ENCODE data around the gene CORO7.

The CORO7 gene

DNA sequence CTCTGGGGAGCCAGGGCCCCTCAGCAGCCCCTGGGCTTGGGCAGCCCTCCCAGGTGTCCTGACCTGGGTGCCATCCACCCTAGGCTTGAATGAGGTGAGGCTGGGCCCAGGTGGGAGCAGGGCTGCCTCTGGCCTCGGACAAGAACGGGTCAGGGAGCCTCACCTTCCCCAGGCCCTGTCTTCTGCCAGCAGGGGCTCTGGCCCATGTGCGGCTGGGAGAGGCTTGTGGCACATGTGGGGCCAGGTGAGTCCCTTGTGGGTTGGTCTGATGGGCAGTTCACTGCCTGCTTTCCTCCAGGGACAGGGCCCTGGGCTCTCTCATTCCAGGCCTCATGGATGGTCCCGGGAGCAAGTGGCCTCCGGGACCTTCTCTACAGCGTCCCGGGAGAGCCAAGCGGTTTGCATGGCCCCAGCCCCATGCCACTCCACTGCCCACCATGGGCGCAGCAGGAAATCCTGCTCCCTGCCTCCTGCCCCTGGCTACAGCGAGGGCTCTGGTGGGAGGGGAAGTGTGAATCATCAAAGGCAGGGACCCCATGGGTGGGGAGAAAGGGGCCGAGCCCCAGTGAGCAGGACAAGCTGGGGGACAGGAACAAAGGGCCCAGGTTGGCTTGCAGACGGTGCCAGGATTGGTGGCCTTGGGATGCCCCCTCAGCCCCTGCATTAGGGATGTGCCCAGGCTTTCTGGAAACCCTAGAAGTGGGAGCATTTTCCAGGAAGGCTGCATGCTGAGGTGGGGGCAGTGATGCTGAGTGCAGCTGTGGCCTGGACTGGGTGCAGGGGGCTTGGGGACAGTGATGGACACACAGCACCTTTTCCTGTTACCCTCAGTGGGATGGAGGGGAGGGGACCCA lies 32.6 kb downstream of the CORO7 start:
- no peak for DNase-seq (ENCODE audit: low spot score)

- no peak for DNase-seq (ENCODE audit: low spot score)
Measured at GRCh38 chr16:4382795-4383357, 33.5 kb downstream of the CORO7 start.

- DNase-seq (ENCODE audit: low spot score): no peak
Measured at GRCh38 chr16:4381935-4382794, 34.2 kb downstream of the CORO7 start.

DNA sequence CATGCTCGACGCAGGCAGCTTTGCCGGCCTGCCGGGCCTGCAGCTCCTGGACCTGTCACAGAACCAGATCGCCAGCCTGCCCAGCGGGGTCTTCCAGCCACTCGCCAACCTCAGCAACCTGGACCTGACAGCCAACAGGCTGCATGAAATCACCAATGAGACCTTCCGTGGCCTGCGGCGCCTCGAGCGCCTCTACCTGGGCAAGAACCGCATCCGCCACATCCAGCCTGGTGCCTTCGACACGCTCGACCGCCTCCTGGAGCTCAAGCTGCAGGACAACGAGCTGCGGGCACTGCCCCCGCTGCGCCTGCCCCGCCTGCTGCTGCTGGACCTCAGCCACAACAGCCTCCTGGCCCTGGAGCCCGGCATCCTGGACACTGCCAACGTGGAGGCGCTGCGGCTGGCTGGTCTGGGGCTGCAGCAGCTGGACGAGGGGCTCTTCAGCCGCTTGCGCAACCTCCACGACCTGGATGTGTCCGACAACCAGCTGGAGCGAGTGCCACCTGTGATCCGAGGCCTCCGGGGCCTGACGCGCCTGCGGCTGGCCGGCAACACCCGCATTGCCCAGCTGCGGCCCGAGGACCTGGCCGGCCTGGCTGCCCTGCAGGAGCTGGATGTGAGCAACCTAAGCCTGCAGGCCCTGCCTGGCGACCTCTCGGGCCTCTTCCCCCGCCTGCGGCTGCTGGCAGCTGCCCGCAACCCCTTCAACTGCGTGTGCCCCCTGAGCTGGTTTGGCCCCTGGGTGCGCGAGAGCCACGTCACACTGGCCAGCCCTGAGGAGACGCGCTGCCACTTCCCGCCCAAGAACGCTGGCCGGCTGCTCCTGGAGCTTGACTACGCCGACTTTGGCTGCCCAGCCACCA lies 35.1 kb downstream of the CORO7 start:
- DNase-seq (ENCODE audit: low spot score): no peak

GRCh38 chr16:4380119-4381063 lies 36.0 kb downstream of the CORO7 start:
- no peak for DNase-seq (ENCODE audit: low spot score)

DNA sequence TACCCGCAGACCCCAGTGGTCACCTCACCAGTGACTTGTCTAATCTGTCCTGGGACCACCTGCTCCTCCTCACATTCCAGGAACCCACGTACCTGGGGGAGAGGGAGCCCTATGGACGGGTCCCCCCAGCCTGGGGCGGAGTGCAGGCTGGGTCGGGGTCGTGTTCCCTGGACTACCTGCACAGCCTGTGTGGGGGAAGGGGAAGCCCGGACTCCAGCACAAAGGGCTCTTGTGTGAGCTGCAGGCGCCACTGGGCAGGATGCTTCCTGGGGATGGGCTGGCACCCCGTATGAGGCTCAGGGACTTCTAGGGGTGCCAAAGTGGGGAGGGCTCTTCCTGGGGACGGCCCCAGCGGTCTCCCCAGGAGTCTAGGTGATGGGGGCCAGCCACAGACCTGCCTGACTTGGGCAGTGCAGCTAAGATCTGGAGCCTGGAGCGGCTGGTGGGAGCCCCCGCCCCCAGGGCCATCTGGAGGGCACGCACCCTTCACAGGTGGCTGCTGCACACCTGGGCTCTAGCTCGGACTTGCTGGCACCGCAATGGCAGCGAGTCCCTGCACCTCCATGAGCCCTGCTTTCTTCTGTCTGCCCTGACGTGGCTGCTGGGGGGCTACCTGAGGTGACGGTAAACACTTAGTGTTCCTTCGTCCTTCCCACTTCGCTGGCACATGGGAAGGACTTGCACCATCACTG lies 37.3 kb downstream of the CORO7 start:
- no peak for DNase-seq (ENCODE audit: low spot score)

DNA sequence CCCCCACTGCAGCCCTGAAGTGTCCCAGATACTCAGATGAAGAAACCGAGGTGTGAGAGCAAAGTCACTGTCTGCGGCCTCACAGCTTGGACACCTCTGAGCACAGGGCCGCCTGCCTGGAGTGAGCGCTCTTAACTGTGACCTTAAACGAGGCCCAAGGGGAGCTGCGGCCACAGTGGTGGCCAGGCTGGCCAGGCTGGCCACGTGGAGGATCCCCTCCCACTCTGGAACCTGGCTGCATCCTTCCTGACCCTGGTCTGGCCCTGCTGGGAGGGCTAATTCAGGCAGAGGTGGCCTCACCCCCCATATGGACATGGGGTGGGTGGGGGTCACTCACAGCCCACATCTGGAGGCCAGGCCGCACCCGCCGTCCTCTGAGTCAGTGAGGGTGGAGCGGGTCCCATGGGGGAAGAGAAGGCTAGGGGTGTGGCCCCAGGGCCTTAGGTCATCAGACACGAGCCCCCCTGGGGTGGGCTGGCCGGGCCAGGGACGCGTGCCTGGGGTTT lies 38.2 kb downstream of the CORO7 start:
- no peak for DNase-seq (ENCODE audit: low spot score)

DNA sequence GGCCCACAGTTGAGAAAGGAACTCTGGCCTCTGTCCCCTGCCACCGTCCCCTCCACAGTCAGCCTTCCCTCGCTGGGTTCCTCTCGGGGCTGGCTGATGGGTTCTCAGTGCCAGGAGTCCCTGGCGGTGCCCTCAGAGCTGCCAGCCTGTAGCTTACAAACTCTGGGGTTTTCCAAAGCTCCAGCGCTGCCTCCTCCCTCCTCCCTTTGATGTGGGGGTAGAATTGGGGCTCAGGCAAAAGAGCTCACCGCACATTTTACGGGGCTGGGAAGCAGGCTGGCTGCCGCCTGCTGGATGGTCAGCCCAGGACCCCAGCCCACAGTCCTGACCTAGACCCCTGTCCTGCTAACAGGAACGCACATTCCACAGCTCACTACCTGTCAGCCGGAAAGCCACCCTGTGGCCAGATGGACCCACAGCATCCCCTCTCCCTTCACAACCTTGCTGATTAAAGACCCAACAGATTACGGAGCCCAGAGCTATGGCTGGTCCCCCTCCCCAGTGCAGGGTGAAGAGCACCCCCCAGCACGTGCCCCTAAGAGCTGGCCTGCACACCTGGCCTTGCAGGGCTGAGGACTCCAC lies 38.7 kb downstream of the CORO7 start:
- DNase-seq (ENCODE audit: low spot score): no peak

GRCh38 chr16:4376893-4377572 lies 39.4 kb downstream of the CORO7 start:
- DNase-seq (ENCODE audit: low spot score): no peak

DNA sequence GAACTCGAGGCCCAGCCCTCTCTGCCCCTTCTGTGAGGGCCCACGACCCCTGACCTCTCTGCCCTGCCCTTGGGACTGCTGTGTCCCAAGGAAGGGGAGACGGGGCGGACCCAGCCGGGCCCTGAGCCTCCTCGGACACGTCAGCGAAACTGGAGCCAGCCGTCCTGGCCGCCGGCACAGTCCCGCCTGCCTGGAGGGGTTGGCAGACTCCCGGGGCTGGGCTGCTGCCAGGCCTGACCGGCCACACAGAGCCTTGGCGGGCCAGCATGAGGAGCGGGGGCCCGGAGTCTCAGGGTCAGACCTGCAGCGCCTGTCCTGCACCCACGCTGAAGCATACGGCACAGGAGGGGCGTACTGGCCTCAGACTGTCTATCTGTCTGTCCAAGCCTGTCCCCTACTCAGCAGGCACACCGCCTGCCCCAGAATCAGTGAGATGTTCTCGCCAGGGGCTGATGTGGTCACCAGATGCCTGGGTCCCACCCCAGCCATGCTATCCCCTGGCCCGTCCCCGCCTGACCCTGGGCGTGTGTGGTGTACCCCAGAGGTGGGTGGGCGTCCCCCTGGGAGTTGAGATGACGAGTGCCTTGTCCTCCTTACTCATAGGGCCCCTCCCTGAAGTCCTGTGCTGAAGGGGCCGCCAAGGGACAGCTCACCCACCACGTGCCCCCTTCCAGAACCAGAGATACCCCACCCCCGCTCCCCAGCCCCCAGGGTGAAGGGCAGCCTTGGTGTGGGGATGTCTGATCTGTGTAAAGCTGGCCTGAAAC lies 40.1 kb downstream of the CORO7 start:
- no peak for DNase-seq (ENCODE audit: low spot score)

GRCh38 chr16:4375717-4376116 lies 40.7 kb downstream of the CORO7 start:
- no peak for DNase-seq (ENCODE audit: low spot score)

DNA sequence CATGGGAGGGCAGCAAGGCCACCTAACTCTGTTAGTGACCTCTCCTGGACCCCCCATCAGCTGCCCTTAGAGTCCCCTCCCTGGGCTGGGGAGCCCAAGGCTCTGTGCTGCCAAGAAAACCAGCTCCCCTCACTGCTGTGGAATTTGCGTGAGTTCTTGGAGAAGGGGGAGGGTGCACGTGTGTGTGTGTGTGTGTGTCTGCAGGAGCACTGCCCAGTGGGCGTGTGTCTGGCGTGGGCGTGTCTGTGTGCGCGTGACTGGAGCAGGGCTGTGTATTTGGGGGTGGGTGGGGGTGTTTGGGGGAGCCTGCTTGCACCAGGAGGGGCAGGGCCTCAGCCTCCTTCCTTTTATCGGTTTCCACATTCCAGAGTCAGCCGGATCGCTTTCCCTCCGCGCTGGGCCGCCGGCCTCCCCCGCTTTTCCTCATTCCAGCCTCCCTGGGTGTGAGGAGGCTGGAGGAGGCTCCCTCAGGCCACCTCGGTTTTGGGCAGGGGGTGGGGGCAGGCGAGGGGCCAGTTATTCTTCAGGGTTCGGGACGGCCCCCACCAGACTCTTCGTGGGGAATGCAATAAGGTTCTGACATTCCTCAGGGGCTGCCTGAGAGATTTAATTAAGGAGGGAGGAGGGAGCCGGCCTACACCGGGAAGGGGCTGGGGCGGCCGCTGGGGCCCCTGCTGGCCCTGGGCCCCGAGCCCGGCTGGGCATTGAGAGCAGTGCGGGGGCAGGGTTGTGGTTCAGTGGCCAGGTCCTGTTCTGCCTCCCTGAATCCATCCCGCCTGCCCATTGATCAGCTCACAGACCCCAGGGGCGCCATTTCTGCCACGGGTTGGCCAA lies 42.3 kb downstream of the CORO7 start:
- no peak for DNase-seq (ENCODE audit: low spot score)

DNA sequence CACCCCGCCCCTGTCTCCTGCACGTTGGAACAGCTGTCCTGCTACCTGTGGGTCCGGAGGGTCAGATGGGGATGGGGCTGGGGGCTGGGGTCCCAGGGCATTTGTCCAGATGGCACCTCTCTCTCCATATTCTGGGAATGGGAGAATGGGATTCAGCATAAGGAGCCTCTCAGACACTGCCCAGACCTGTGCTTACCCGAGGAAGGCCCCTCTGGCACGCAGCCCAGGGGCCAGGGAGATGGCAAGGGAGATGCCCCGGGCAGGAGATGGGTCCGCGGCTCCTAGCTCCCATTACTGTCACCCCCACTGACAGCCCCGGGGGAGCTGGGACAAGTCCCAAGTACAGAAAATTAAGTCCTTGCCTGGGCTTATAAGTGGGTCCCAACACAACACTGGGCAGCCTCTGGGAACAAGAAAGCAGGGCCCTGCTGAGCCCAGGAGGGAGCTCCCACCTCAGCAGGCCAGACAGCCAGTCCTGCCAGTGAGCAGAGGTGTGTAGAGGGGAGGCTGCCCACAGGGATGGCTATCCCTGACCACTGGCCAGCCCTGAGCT lies 43.0 kb downstream of the CORO7 start:
- DNase-seq (ENCODE audit: low spot score): peak; percentile 58

- peak; percentile 82 for DNase-seq (ENCODE audit: low spot score)
Measured at GRCh38 chr16:4372578-4373355, 43.6 kb downstream of the CORO7 start.

DNA sequence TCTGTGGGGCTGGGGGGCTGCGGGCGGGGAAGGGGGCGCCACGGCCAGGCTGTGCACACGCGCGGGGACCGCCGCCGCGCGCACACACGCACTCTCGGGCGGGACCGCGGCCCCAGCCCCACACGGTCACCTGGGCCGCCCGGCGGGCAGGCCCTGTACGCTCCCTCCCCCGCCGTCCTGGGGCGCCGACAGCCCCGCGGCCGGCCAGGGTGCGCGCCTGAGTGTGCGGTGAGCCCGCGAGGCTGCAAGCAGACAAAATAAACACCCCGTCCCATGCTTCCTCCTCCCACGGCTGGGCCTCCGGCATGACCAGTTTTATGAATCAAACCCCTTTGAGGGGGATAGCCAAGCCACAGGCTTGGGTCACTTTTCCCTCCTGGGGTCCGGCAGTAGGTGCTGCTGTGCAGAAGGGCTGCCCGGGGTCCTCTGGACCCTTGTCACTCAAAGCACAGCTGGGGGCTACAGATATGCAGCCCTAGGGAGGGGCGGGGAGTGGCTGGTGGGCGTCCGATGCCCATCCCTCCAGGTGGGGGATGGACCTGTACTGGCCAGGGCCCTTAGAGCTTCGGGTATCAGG lies 44.3 kb downstream of the CORO7 start:
- peak; percentile 73 for DNase-seq (ENCODE audit: low spot score)

Data from D341Med (cell line).